Loucy (cell line): ENCODE measurements around the gene GRID2IP.

ENCODE experiments used
- H2AFZ ChIP-seq: fragments of 200-600 bp; sonication (generic); 2 replicates; pipeline ENCODE4 v1.6.0; 2016; ENCODE audit warnings: antibody characterized with exemption, mild to moderate bottlenecking, low read length, moderate library complexity
- H3F3A ChIP-seq: fragments of 200-600 bp; 2 replicates; pipeline ENCODE4 v1.6.0; 2016; ENCODE audit warnings: antibody characterized with exemption, low read depth, mild to moderate bottlenecking
- H3K27me3 ChIP-seq: fragments of 200-600 bp; sonication (generic); 2 replicates; pipeline ENCODE4 v1.6.1; 2014; ENCODE audit warnings: low read length, mild to moderate bottlenecking; ENCODE audit not compliant: insufficient read depth, poor library complexity, severe bottlenecking
- H3K36me3 ChIP-seq: fragments of 200-600 bp; sonication (generic); 2 replicates; pipeline ENCODE4 v1.6.1; 2016; ENCODE audit warnings: low read length; ENCODE audit not compliant: insufficient read depth
- H3K4me1 ChIP-seq: fragments of 200-600 bp; sonication (generic); 2 replicates; pipeline ENCODE4 v1.5.1; 2014; ENCODE audit warnings: low read length, mild to moderate bottlenecking; ENCODE audit not compliant: insufficient read depth, poor library complexity, severe bottlenecking
- H3K4me2 ChIP-seq: fragments of 200-600 bp; sonication (generic); 2 replicates; pipeline ENCODE4 v1.6.0; 2014; ENCODE audit warnings: antibody characterized with exemption, low read length, low read depth, mild to moderate bottlenecking; ENCODE audit not compliant: poor library complexity, severe bottlenecking
- H3K4me3 ChIP-seq: fragments of 200-600 bp; sonication (generic); 2 replicates; pipeline ENCODE4 v1.5.1; 2014; ENCODE audit warnings: low read length, mild to moderate bottlenecking, mixed read lengths; ENCODE audit not compliant: poor library complexity, severe bottlenecking
- H3K79me2 ChIP-seq: fragments of 200-600 bp; sonication (generic); 2 replicates; pipeline ENCODE4 v1.6.1; 2014; ENCODE audit warnings: low read length; ENCODE audit not compliant: insufficient read depth
- H3K9ac ChIP-seq: fragments of 200-600 bp; sonication (generic); 2 replicates; pipeline ENCODE4 v1.6.0; 2014; ENCODE audit warnings: mild to moderate bottlenecking, low read depth, low read length, moderate library complexity; ENCODE audit not compliant: poor library complexity, severe bottlenecking
- H3K9me2 ChIP-seq: fragments of 200-600 bp; sonication (generic); replicated peaks from 2 replicates; pipeline ENCODE4 v1.6.1; 2016; ENCODE audit warnings: low read depth, low read length, mixed read lengths
- H3K9me3 ChIP-seq: fragments of 200-600 bp; sonication (generic); 2 replicates; pipeline ENCODE4 v1.6.1; 2014; ENCODE audit warnings: mild to moderate bottlenecking, antibody characterized with exemption, low read length, low read depth; ENCODE audit not compliant: insufficient read depth
- H4K20me1 ChIP-seq: fragments of 200-600 bp; sonication (generic); 2 replicates; pipeline ENCODE4 v1.6.0; 2014; ENCODE audit warnings: antibody characterized with exemption, low read length, mild to moderate bottlenecking; ENCODE audit not compliant: insufficient read depth, poor library complexity, severe bottlenecking
- EZH2phosphoT487 ChIP-seq: fragments of 200-600 bp; IDR thresholded peaks from 2 replicates; pipeline ENCODE4 v1.6.1; 2018; ENCODE audit warnings: antibody characterized with exemption, mild to moderate bottlenecking, moderate library complexity, borderline replicate concordance
- TF ChIP-seq, protein P1 (sequence below): fragments of 200-600 bp; sonication (generic); conservative IDR thresholded peaks from 2 replicates; pipeline ENCODE4 v1.5.1; 2014; ENCODE audit warnings: mild to moderate bottlenecking, antibody characterized with exemption, low read length

GRID2IP gene

DNA sequence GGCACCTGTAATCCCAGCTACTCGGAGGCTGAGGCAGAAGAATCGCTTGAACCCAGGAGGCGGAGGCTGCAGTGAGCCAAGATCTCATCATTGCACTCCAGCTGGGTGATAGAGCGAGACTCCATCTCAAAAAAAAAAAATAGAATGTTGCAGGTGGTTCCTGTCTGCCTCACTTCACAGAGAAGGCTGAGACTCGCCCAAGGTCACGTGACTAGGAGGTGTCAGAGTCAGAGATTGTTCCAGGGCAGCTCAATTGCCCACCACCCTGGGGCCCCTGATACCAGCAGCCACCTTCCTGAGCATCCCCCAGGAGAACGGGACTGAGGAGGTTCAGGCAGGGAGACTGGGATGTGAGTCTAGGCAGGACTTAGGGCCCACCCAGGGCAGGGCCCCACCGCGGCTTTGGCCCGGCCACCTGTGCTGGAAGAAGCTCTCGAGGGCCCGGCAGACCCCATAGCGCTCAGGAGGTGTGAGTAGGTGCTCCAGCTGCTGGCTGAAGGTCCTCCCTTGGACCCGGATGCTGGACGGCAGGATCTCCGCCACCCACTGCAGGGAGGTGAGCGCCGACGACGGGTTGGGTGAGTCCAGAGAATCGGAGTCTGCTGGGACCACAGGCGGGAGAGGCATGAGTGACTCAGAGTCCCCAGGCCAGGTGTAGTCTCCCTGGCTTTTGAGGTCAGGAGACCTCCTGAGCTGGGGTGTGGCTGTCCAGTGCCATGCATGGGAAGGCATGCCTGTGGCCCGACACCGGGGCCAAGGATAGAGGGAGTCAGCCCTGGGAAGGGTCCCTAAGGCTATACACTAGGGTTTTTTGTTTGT is 30.9 kb downstream of the GRID2IP start:
- Histone ChIP-seq H3K79me2 (no peaks in the 10 kb centered on the region), H3K4me3 (no peak overlapping the region), H3K4me1 (peaks cover 4% of the 10 kb centered on the region), H3K36me3 (no peaks in the 10 kb centered on the region), H3K27me3 (no peaks in the 10 kb centered on the region), H4K20me1 (no peaks in the 10 kb centered on the region), H2AFZ (no peak overlapping the region), H3F3A (no peaks in the 10 kb centered on the region), H3K9me2 (no peaks in the 10 kb centered on the region), H3K9ac (no peak overlapping the region), H3K4me2 (no peak overlapping the region), H3K9me3 (no peaks in the 10 kb centered on the region)
- TF ChIP-seq, protein P1, sequence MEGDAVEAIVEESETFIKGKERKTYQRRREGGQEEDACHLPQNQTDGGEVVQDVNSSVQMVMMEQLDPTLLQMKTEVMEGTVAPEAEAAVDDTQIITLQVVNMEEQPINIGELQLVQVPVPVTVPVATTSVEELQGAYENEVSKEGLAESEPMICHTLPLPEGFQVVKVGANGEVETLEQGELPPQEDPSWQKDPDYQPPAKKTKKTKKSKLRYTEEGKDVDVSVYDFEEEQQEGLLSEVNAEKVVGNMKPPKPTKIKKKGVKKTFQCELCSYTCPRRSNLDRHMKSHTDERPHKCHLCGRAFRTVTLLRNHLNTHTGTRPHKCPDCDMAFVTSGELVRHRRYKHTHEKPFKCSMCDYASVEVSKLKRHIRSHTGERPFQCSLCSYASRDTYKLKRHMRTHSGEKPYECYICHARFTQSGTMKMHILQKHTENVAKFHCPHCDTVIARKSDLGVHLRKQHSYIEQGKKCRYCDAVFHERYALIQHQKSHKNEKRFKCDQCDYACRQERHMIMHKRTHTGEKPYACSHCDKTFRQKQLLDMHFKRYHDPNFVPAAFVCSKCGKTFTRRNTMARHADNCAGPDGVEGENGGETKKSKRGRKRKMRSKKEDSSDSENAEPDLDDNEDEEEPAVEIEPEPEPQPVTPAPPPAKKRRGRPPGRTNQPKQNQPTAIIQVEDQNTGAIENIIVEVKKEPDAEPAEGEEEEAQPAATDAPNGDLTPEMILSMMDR, result no peak
- no peak for TF ChIP-seq EZH2phosphoT487

DNA sequence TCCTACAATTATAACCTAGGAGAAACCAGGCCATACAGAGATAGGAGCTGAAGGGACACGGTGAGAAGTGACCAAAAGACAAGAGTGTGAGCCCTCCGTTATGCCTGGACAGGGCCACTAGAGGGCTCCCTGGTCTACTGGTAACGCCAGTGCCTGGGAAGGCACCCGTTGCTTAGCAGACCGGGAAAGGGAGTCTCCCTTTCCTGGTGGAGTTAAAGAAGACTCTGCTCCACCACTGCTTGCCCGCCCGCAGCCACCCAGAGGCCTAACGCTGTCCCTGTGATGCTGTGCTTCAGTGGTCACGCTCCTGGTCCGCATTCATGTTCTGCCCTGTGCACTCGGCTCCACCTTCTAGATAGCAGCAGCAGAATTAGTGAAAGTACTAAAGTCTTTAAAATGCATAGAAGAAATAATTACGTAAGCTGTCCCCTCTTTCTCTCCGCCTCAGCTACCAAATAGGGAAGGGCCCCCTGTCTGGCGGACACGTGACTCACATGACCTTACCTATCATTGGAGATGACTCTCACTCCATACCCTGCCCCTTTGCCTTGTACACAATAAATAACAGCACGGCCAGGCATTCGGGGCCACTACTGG is 34.8 kb downstream of the GRID2IP start:
- H3K36me3 ChIP-seq, result no peaks in the 10 kb centered on the region
- H3K9ac ChIP-seq, result no peak overlapping the region
- peak overlapping the region; percentile 74 for H3K4me3 ChIP-seq
- H4K20me1 ChIP-seq, result no peaks in the 10 kb centered on the region
- H3K4me1 ChIP-seq, result peaks cover 4% of the 10 kb centered on the region
- no peaks in the 10 kb centered on the region for H3K9me3 ChIP-seq
- no peaks in the 10 kb centered on the region for H3F3A ChIP-seq
- H2AFZ ChIP-seq, result peak overlapping the region; percentile 97
- peak overlapping the region; percentile 87 for H3K4me2 ChIP-seq
- TF ChIP-seq, protein P1, result peak; percentile 81
- no peak for TF ChIP-seq EZH2phosphoT487
- H3K79me2 ChIP-seq, result no peaks in the 10 kb centered on the region
- H3K27me3 ChIP-seq, result no peaks in the 10 kb centered on the region
- no peaks in the 10 kb centered on the region for H3K9me2 ChIP-seq

DNA sequence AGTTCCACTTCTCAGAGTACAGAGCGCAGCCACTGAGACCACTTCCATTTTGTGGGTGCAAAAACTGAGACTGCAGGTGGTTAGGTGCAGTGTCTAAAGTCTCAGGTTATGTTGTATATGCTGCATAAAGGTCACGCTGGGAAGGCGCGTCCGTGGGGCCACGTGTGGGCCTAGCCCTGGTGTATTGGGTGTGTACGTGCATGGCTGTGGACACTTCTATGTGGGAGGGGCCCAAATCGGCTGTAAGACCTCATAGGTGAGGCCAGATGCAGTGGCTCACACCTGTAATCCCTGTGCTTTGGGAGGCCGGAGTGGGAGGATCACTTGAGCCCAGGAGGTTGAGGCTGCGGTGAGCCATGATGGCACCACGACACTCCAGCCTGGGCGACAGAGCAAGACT is 37.7 kb downstream of the GRID2IP start:
- H3K9me2 ChIP-seq, result no peaks in the 10 kb centered on the region
- no peak for TF ChIP-seq EZH2phosphoT487
- TF ChIP-seq, protein P1, result no peak

More for the DNA sequence above, 37.7 kb downstream of the GRID2IP start:
- H4K20me1 ChIP-seq, result no peaks in the 10 kb centered on the region
- no peaks in the 10 kb centered on the region for H3F3A ChIP-seq
- no peaks in the 10 kb centered on the region for H3K79me2 ChIP-seq
- no peak overlapping the region for H3K9ac ChIP-seq
- H2AFZ ChIP-seq, result no peak overlapping the region
- H3K36me3 ChIP-seq, result no peaks in the 10 kb centered on the region
- H3K4me1 ChIP-seq, result peaks cover 4% of the 10 kb centered on the region
- no peak overlapping the region for H3K4me2 ChIP-seq
- H3K9me3 ChIP-seq, result no peaks in the 10 kb centered on the region
- no peaks in the 10 kb centered on the region for H3K27me3 ChIP-seq
- no peak overlapping the region for H3K4me3 ChIP-seq
